Lower leg skin (tissue), 4 donors: ENCODE data around the gene LDHB. TPM values are rescaled to one million over a fixed set of nuclear protein-coding genes. Genes with fewer than 3 reads are reported as not detected.

Experiments used
- DNase-seq, 2 donors: peaks; one replicate each; pipeline ENCODE4 v3.0.0-alpha.2; 2019; ENCODE audit warnings: low spot score in 2 of 2
- H3K4me3 ChIP-seq: fragments of 200-600 bp; sonication (generic); 2 replicates; pipeline ENCODE4 v1.5.1; 2017; ENCODE audit warnings: mild to moderate bottlenecking, low read depth; ENCODE audit not compliant: poor library complexity, severe bottlenecking
- CTCF ChIP-seq, 3 donors: fragments of 450-650 bp; IDR thresholded peaks; one replicate each; pipeline ENCODE4 v1.5.1; 2016; ENCODE audit warnings: antibody characterized with exemption in 3 of 3, mild to moderate bottlenecking in 3 of 3, moderate library complexity in 2 of 3
- POLR2A ChIP-seq, 2 donors: fragments of 450-650 bp; IDR thresholded peaks; one replicate each; pipeline ENCODE4 v1.6.1; 2016 to 2017; ENCODE audit warnings: antibody characterized with exemption in 2 of 2, mild to moderate bottlenecking in 1 of 2, moderate library complexity in 1 of 2
- WGBS, 2 donors: methylation state at CpG; one replicate each; pipeline ENCODE4 v1.1.5; 2018; 5-methylcytosine and 5-hydroxymethylcytosine counted together
- intact Hi-C: fragments of 100-400 bp; cut with DNase I; formaldehyde crosslinking; loops from one replicate; pipeline ENCODE4 v1.15.0; 2023; ENCODE audit warnings: low total_unique reads
- total RNA-seq, 4 donors: library from RNA; depleted of rRNA; stranded (reverse); fragments of >200 nt; gene quantifications; one replicate each; pipeline ENCODE4 v1.1.0, GENCODE V29; 2016

The LDHB gene
- total RNA-seq, 4 donors from 2014 or later = 30.3 to 76.5 (median 54.9) TPM

GRCh38 chr12:21634245-21634644 is 23.4 kb downstream of the LDHB start:
- DNase-seq = no peak
- 97 to 100% methylated on average over 3 of the region's 3 CpGs for WGBS, 2 donors
- H3K4me3 ChIP-seq = no peak overlapping the region
- intact Hi-C loops = no loop called here
- TF ChIP-seq POLR2A (IDR thresholded peaks at IDR 0.05) (no peak), CTCF (IDR thresholded peaks at IDR 0.05) (no peak)

GRCh38 chr12:21631367-21631766 is 26.3 kb downstream of the LDHB start:
- intact Hi-C loops = no loop called here
- WGBS, 2 donors = 34 to 49% methylated on average over 2 of the region's 2 CpGs
- H3K4me3 ChIP-seq = no peak overlapping the region
- TF ChIP-seq CTCF (IDR thresholded peaks at IDR 0.05) = no peak
- TF ChIP-seq POLR2A (IDR thresholded peaks at IDR 0.05) = no peak
- no peak for DNase-seq

GRCh38 chr12:21627924-21628323 is 29.7 kb downstream of the LDHB start:
- intact Hi-C loops = no loop called here
- no peak for DNase-seq
- TF ChIP-seq POLR2A (IDR thresholded peaks at IDR 0.05) (no peak), CTCF (IDR thresholded peaks at IDR 0.05) (no peak)
- no peak overlapping the region for H3K4me3 ChIP-seq
- 78% methylated on average over 2 of the region's 2 CpGs for WGBS, 2 donors

GRCh38 chr12:21618566-21618965 is 39.1 kb downstream of the LDHB start:
- no peak for DNase-seq
- intact Hi-C loops = no loop called here
- H3K4me3 ChIP-seq = no peak overlapping the region
- TF ChIP-seq CTCF (IDR thresholded peaks at IDR 0.05) (no peak), POLR2A (IDR thresholded peaks at IDR 0.05) (no peak)

- 94 to 95% methylated on average over 3 of the region's 3 CpGs for WGBS, 2 donors
- no peak for TF ChIP-seq CTCF (IDR thresholded peaks at IDR 0.05)
- TF ChIP-seq POLR2A (IDR thresholded peaks at IDR 0.05) = no peak
- DNase-seq = no peak
- intact Hi-C loops = no loop called here
- no peak overlapping the region for H3K4me3 ChIP-seq
Observed at GRCh38 chr12:21617030-21617429, 40.6 kb downstream of the LDHB start.

- 19 to 37% methylated on average over 1 of the region's 1 CpG for WGBS, 2 donors
- no peak for TF ChIP-seq POLR2A (IDR thresholded peaks at IDR 0.05)
- no peak for TF ChIP-seq CTCF (IDR thresholded peaks at IDR 0.05)
- DNase-seq = no peak
- intact Hi-C loops = no loop called here
- H3K4me3 ChIP-seq = no peak overlapping the region
Observed at GRCh38 chr12:21615431-21615830, 42.2 kb downstream of the LDHB start.
